ENCODE measurements around the gene ANK2. TPM values are rescaled to one million over a fixed set of nuclear protein-coding genes. Genes with fewer than 3 reads are reported as not detected.

The ANK2 gene
- total RNA-seq, 2 experiments from 2014 or later: 0.36 TPM; not detected in 1

DNA sequence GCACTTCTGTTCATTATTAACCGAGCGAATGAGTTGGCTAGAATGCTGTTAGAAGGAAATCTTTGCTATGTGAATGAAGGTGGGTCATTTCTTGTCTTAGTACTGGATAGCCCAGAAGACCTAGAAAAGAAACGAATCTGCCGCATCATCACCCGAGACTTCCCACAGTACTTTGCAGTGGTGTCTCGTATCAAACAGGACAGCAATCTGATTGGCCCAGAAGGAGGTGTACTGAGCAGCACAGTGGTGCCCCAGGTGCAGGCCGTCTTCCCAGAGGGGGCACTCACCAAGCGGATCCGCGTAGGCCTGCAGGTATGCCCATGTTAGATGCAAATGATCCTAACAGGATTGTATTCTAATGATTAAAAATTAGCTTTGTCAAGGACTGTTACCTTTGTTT lies 286.3 kb downstream of the ANK2 start:
- CTCF ChIA-PET: no interaction called here
- DNase-seq (no peak), ATAC-seq (ENCODE audit: poor library complexity) (no peak)
- TF ChIP-seq, protein P1, sequence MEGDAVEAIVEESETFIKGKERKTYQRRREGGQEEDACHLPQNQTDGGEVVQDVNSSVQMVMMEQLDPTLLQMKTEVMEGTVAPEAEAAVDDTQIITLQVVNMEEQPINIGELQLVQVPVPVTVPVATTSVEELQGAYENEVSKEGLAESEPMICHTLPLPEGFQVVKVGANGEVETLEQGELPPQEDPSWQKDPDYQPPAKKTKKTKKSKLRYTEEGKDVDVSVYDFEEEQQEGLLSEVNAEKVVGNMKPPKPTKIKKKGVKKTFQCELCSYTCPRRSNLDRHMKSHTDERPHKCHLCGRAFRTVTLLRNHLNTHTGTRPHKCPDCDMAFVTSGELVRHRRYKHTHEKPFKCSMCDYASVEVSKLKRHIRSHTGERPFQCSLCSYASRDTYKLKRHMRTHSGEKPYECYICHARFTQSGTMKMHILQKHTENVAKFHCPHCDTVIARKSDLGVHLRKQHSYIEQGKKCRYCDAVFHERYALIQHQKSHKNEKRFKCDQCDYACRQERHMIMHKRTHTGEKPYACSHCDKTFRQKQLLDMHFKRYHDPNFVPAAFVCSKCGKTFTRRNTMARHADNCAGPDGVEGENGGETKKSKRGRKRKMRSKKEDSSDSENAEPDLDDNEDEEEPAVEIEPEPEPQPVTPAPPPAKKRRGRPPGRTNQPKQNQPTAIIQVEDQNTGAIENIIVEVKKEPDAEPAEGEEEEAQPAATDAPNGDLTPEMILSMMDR (IDR thresholded peaks at IDR 0.05): no peak
- no peaks in the 10 kb centered on the region for H3K9me3 Mint-ChIP-seq
- H3K4me3 ChIP-seq (ENCODE audit: low read length): no peak overlapping the region
- H3K27ac Mint-ChIP-seq: no peak overlapping the region
- peaks cover 13% of the 10 kb centered on the region for H3K27me3 Mint-ChIP-seq
- intact Hi-C loops (cut with DNase I, micrococcal nuclease): no loop called here
- no peak overlapping the region for H3K27ac ChIP-seq (ENCODE audit: low read depth in 1 of 2, low read length in 2 of 2)
- no peak overlapping the region for H3K4me3 Mint-ChIP-seq
- POLR2A ChIA-PET: no interaction called here
- H3K36me3 ChIP-seq (ENCODE audit: insufficient read depth, low read length): no peaks in the 10 kb centered on the region
- no peaks in the 10 kb centered on the region for H3K36me3 Mint-ChIP-seq (ENCODE audit: low read depth)
- H3K27me3 ChIP-seq (ENCODE audit: control insufficient read depth in 1 of 2, insufficient read depth in 2 of 2, low read length in 2 of 2): no peaks in the 10 kb centered on the region
- H3K4me1 Mint-ChIP-seq (ENCODE audit: low read depth): no peaks in the 10 kb centered on the region
- H3K9me3 ChIP-seq (ENCODE audit: control insufficient read depth in 1 of 2, insufficient read depth in 1 of 2, low read length in 2 of 2): no peaks in the 10 kb centered on the region
- no peaks in the 10 kb centered on the region for H3K4me1 ChIP-seq (ENCODE audit: insufficient read depth, low read length)

DNA sequence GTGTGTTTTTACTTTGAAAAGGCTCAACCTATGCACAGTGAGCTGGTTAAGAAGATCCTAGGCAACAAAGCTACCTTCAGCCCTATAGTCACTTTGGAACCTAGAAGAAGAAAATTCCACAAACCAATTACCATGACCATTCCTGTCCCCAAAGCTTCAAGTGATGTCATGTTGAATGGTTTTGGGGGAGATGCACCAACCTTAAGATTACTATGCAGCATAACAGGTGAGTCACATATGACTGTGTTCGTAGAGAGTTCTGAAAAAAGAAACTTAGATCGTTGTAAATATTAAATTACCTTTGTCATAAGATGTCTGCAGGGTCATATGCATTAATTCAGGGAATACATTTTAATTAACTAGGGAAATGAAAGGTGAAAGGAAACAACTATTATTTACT lies 287.1 kb downstream of the ANK2 start:
- Mint-ChIP-seq H3K4me1 (ENCODE audit: low read depth) (no peaks in the 10 kb centered on the region), H3K4me3 (no peak overlapping the region), H3K27me3 (peaks cover 21% of the 10 kb centered on the region), H3K9me3 (no peaks in the 10 kb centered on the region), H3K36me3 (ENCODE audit: low read depth) (no peaks in the 10 kb centered on the region), H3K27ac (no peak overlapping the region)
- no peak overlapping the region for H3K4me3 ChIP-seq (ENCODE audit: low read length)
- H3K36me3 ChIP-seq (ENCODE audit: insufficient read depth, low read length): no peaks in the 10 kb centered on the region
- H3K27ac ChIP-seq (ENCODE audit: low read depth in 1 of 2, low read length in 2 of 2): no peak overlapping the region
- DNase-seq (no peak), ATAC-seq (ENCODE audit: poor library complexity) (no peak)
- no peaks in the 10 kb centered on the region for H3K4me1 ChIP-seq (ENCODE audit: insufficient read depth, low read length)
- ChIA-PET POLR2A (no interaction called here), CTCF (no interaction called here)
- no peaks in the 10 kb centered on the region for H3K9me3 ChIP-seq (ENCODE audit: control insufficient read depth in 1 of 2, insufficient read depth in 1 of 2, low read length in 2 of 2)
- intact Hi-C loops (cut with DNase I, micrococcal nuclease): no loop called here
- TF ChIP-seq, protein P1 (IDR thresholded peaks at IDR 0.05): no peak
- no peaks in the 10 kb centered on the region for H3K27me3 ChIP-seq (ENCODE audit: control insufficient read depth in 1 of 2, insufficient read depth in 2 of 2, low read length in 2 of 2)

GRCh38 chr4:113339430-113339813 lies 290.0 kb downstream of the ANK2 start:
- Histone ChIP-seq H3K9me3 (ENCODE audit: control insufficient read depth in 1 of 2, insufficient read depth in 1 of 2, low read length in 2 of 2) (no peaks in the 10 kb centered on the region), H3K27me3 (ENCODE audit: control insufficient read depth in 1 of 2, insufficient read depth in 2 of 2, low read length in 2 of 2) (no peaks in the 10 kb centered on the region), H3K36me3 (ENCODE audit: insufficient read depth, low read length) (no peaks in the 10 kb centered on the region), H3K4me1 (ENCODE audit: insufficient read depth, low read length) (no peaks in the 10 kb centered on the region), H3K4me3 (ENCODE audit: low read length) (no peak overlapping the region), H3K27ac (ENCODE audit: low read depth in 1 of 2, low read length in 2 of 2) (no peak overlapping the region)
- CTCF ChIA-PET: no interaction called here
- H3K36me3 Mint-ChIP-seq (ENCODE audit: low read depth): no peaks in the 10 kb centered on the region
- POLR2A ChIA-PET: no interaction called here
- H3K4me1 Mint-ChIP-seq (ENCODE audit: low read depth): no peaks in the 10 kb centered on the region
- intact Hi-C loops (cut with DNase I, micrococcal nuclease): no loop called here
- no peak overlapping the region for H3K27ac Mint-ChIP-seq
- TF ChIP-seq, protein P1 (IDR thresholded peaks at IDR 0.05): no peak
- H3K9me3 Mint-ChIP-seq: no peaks in the 10 kb centered on the region
- no peak for DNase-seq
- no peak overlapping the region for H3K4me3 Mint-ChIP-seq
- no peak for ATAC-seq (ENCODE audit: poor library complexity)
- peaks cover 17% of the 10 kb centered on the region for H3K27me3 Mint-ChIP-seq

Data from CD4-positive, alpha-beta T cell (primary cell).